GM19023 (cell line): Measurements from ENCODE around the gene PLEKHA5.
"Not testable (repeated sequence)": the region's sequence is repeated elsewhere in the genome, so short reads cannot be mapped to it uniquely, and the experiment has no call there.

Source experiments
- ATAC-seq: cut with Tn5 transposase; IDR thresholded peaks from one replicate; pipeline ENCODE4 v1.9.1; 2021; ENCODE audit warnings: mild to moderate bottlenecking, moderate library complexity; ENCODE audit not compliant: unreplicated experiment

The PLEKHA5 gene

GRCh38 chr12:19400649-19401285 is 271.2 kb downstream of the PLEKHA5 start:
- not testable (repeated sequence) for ATAC-seq

GRCh38 chr12:19402211-19402610 is 272.7 kb downstream of the PLEKHA5 start:
- ATAC-seq, result no peak

GRCh38 chr12:19402743-19403431 is 273.4 kb downstream of the PLEKHA5 start:
- no peak for ATAC-seq

- ATAC-seq, result no peak
Measured at GRCh38 chr12:19404242-19404880, 274.8 kb downstream of the PLEKHA5 start.

- ATAC-seq, result no peak
Measured at GRCh38 chr12:19409376-19409775, 279.8 kb downstream of the PLEKHA5 start.

GRCh38 chr12:19410211-19410610 is 280.7 kb downstream of the PLEKHA5 start:
- ATAC-seq, result no peak

- ATAC-seq, result no peak
Measured at GRCh38 chr12:19410629-19411185, 281.2 kb downstream of the PLEKHA5 start.

- no peak for ATAC-seq
Measured at GRCh38 chr12:19411234-19412204, 282.0 kb downstream of the PLEKHA5 start.

GRCh38 chr12:19412844-19413243 is 283.3 kb downstream of the PLEKHA5 start:
- no peak for ATAC-seq

GRCh38 chr12:19413582-19413981 is 284.0 kb downstream of the PLEKHA5 start:
- ATAC-seq, result not testable (repeated sequence)

GRCh38 chr12:19415563-19415962 is 286.0 kb downstream of the PLEKHA5 start:
- no peak for ATAC-seq

- no peak for ATAC-seq
Measured at GRCh38 chr12:19419086-19419485, 289.6 kb downstream of the PLEKHA5 start.

- ATAC-seq, result no peak
Measured at GRCh38 chr12:19421503-19422282, 292.2 kb downstream of the PLEKHA5 start.

GRCh38 chr12:19423166-19423930 is 293.8 kb downstream of the PLEKHA5 start:
- no peak for ATAC-seq
